Gastrocnemius medialis (tissue), 4 donors: ENCODE results near the gene PAK4.

Experiments used
- CTCF ChIP-seq, 5 experiments: fragments of 450-650 bp in 3 of 5; fragments of 200-600 bp in 2 of 5; sonication (generic) in 2 of 5; IDR thresholded peaks in 4 of 5; conservative IDR thresholded peaks in 1 of 5; 1 replicate in 4 of 5; 2 replicates in 1 of 5; pipeline ENCODE4 v1.5.1; 2016 to 2019; ENCODE audit warnings: antibody characterized with exemption in 5 of 5, mild to moderate bottlenecking in 3 of 5, moderate library complexity in 3 of 5
- POLR2A ChIP-seq, 2 donors: fragments of 450-650 bp; IDR thresholded peaks; one replicate each; pipeline ENCODE4 v1.6.1; 2017; ENCODE audit warnings: antibody characterized with exemption in 2 of 2, mild to moderate bottlenecking in 2 of 2, moderate library complexity in 2 of 2

DNA sequence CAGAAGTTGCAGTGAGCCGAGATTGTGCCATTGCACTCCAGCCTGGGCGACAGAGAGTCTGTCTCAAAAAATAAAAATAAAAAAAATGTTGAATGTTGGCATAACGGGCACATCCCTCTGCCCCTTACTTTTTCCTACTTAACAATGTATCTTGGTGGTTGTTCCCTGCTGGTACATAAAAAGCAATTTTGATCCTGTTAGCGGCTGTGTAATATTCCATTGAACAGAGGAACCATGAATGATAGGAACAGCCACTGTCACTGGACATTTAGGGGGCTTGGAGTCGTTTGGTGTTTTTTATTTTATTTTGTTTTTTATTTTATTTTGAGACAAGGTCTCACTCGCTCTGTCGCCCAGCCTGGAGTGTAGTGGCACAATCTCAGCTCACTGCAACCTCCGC is 60.8 kb downstream of the PAK4 start:
- TF ChIP-seq CTCF (IDR thresholded peaks at IDR 0.05 in 4 of 5, conservative IDR thresholded peaks at IDR 0.05 in 1 of 5) = no peak
- TF ChIP-seq POLR2A (IDR thresholded peaks at IDR 0.05) = no peak
